WTC11 (cell line): ENCODE data around the gene CENPN. TPM values are rescaled to one million over a fixed set of nuclear protein-coding genes. Genes with fewer than 3 reads are reported as not detected.
A peak's percentile ranks its signal among the peaks of the same experiment; 100 is the strongest.

Source experiments
- ATAC-seq: fragments of 200-7000 bp; cut with Tn5 transposase; 2 replicates; pipeline ENCODE4 v1.10.0; 2021; ENCODE audit warnings: mild to moderate bottlenecking, moderate library complexity
- CTCF ChIA-PET: fragments of 300-600 bp; sonication (Branson Sonifier 250); formaldehyde crosslinking; loops from one replicate; lab custom pipeline; 2021; ENCODE audit warnings: antibody characterized with exemption; lab: Charles Lee
- POLR2A ChIA-PET: fragments of 350-600 bp; sonication (Branson Sonifier 250); formaldehyde crosslinking; loops from one replicate; lab custom pipeline; 2021; ENCODE audit warnings: antibody characterized with exemption; lab: Charles Lee
- DNase-seq: peaks from one replicate; pipeline ENCODE4 v3.0.0; 2021; ENCODE audit warnings: low spot score
- H3K27ac Mint-ChIP-seq: 2 replicates; pipeline ENCODE4 v1.8.0; 2021; ENCODE audit warnings: mixed read lengths
- H3K27me3 Mint-ChIP-seq: 2 replicates; pipeline ENCODE4 v1.8.0; 2021; ENCODE audit warnings: low read depth, mild to moderate bottlenecking, moderate library complexity, mixed read lengths
- H3K36me3 Mint-ChIP-seq: 2 replicates; pipeline ENCODE4 v1.8.0; 2021; ENCODE audit warnings: mixed read lengths
- H3K4me1 Mint-ChIP-seq: 2 replicates; pipeline ENCODE4 v1.8.0; 2022; ENCODE audit warnings: mixed read lengths
- H3K4me3 Mint-ChIP-seq: 2 replicates; pipeline ENCODE4 v1.8.0; 2021; ENCODE audit warnings: mild to moderate bottlenecking, moderate library complexity, mixed read lengths
- H3K9me3 Mint-ChIP-seq: 2 replicates; pipeline ENCODE4 v1.8.0; 2021; ENCODE audit warnings: mixed read lengths
- CBFB ChIP-seq: sonication (generic); formaldehyde crosslinking; IDR thresholded peaks from 2 replicates; pipeline ENCODE4 v1.8.1; 2022; ENCODE audit warnings: mild to moderate bottlenecking, low read depth, missing genetic modification reagents
- CREM ChIP-seq: sonication (generic); formaldehyde crosslinking; IDR thresholded peaks from 2 replicates; pipeline ENCODE4 v1.8.1; 2022; ENCODE audit warnings: mild to moderate bottlenecking, missing genetic modification reagents, moderate library complexity
- ESRRA ChIP-seq: sonication (generic); formaldehyde crosslinking; IDR thresholded peaks from 2 replicates; pipeline ENCODE4 v1.8.1; 2022; ENCODE audit warnings: mild to moderate bottlenecking, missing genetic modification reagents, borderline replicate concordance
- ETV6 ChIP-seq: sonication (generic); formaldehyde crosslinking; IDR thresholded peaks from 2 replicates; pipeline ENCODE4 v1.8.1; 2022; ENCODE audit warnings: mild to moderate bottlenecking, missing genetic modification reagents
- FOXJ3 ChIP-seq: sonication (generic); formaldehyde crosslinking; IDR thresholded peaks from 2 replicates; pipeline ENCODE4 v1.9.0; 2021; ENCODE audit warnings: missing genetic modification reagents, mild to moderate bottlenecking, borderline replicate concordance
- JAZF1 ChIP-seq: fragments of 250-450 bp; sonication (Bioruptor Pico); IDR thresholded peaks from 2 replicates; pipeline ENCODE4 v1.9.0; 2021; ENCODE audit warnings: moderate library complexity, mild to moderate bottlenecking, inconsistent platforms
- JUN ChIP-seq: sonication (generic); formaldehyde crosslinking; IDR thresholded peaks from 2 replicates; pipeline ENCODE4 v1.8.0; 2023; ENCODE audit warnings: mild to moderate bottlenecking, missing genetic modification reagents
- MYBL2 ChIP-seq: sonication (generic); formaldehyde crosslinking; IDR thresholded peaks from 2 replicates; pipeline ENCODE4 v1.8.1; 2023; ENCODE audit warnings: mild to moderate bottlenecking, moderate library complexity, missing genetic modification reagents
- NFYB ChIP-seq: sonication (generic); formaldehyde crosslinking; conservative IDR thresholded peaks from 2 replicates; pipeline ENCODE4 v1.8.0; 2022; ENCODE audit warnings: low read depth, missing genetic modification reagents
- NR1H2 ChIP-seq: sonication (generic); formaldehyde crosslinking; IDR thresholded peaks from 2 replicates; pipeline ENCODE4 v1.9.0; 2021; ENCODE audit warnings: mild to moderate bottlenecking, moderate library complexity, missing genetic modification reagents
- RORB ChIP-seq: fragments of 250-450 bp; sonication (Bioruptor Pico); IDR thresholded peaks from 2 replicates; pipeline ENCODE4 v1.9.0; 2021; ENCODE audit warnings: mild to moderate bottlenecking
- SMAD3 ChIP-seq: sonication (generic); formaldehyde crosslinking; IDR thresholded peaks from 2 replicates; pipeline ENCODE4 v1.8.0; 2022; ENCODE audit warnings: missing genetic modification reagents, mild to moderate bottlenecking, borderline replicate concordance
- TCF7 ChIP-seq: sonication (generic); formaldehyde crosslinking; IDR thresholded peaks from 2 replicates; pipeline ENCODE4 v1.8.0; 2022; ENCODE audit warnings: mild to moderate bottlenecking, low read depth, missing genetic modification reagents, moderate library complexity
- TEAD4 ChIP-seq: sonication (generic); formaldehyde crosslinking; IDR thresholded peaks from 2 replicates; pipeline ENCODE4 v1.8.0; 2022; ENCODE audit warnings: mild to moderate bottlenecking, missing genetic modification reagents
- TP53 ChIP-seq: sonication (generic); formaldehyde crosslinking; IDR thresholded peaks from 2 replicates; pipeline ENCODE4 v1.8.1; 2023; ENCODE audit warnings: mild to moderate bottlenecking, missing genetic modification reagents
- ZNF121 ChIP-seq: sonication (generic); formaldehyde crosslinking; IDR thresholded peaks from 2 replicates; pipeline ENCODE4 v1.8.0; 2023; ENCODE audit warnings: missing genetic modification reagents
- ZNF219 ChIP-seq: sonication (generic); formaldehyde crosslinking; IDR thresholded peaks from 2 replicates; pipeline ENCODE4 v1.8.0; 2023; ENCODE audit warnings: missing genetic modification reagents, mild to moderate bottlenecking, borderline replicate concordance
- ZNF263 ChIP-seq: sonication (generic); formaldehyde crosslinking; IDR thresholded peaks from 2 replicates; pipeline ENCODE4 v1.8.1; 2022; ENCODE audit warnings: low read depth, mild to moderate bottlenecking, moderate library complexity, missing genetic modification reagents
- total RNA-seq: library from RNA; stranded (reverse); gene quantifications from 3 replicates; pipeline ENCODE4 v1.2.3, GENCODE V29; 2021
- TF ChIP-seq, protein P1 (sequence below): fragments of 250-450 bp; sonication (Bioruptor Pico); IDR thresholded peaks from 2 replicates; pipeline ENCODE4 v2.1.2; 2022; ENCODE audit warnings: mild to moderate bottlenecking, moderate library complexity
- TF ChIP-seq, protein P2 (sequence below): sonication (generic); formaldehyde crosslinking; IDR thresholded peaks from 2 replicates; pipeline ENCODE4 v1.8.1; 2023; ENCODE audit warnings: mild to moderate bottlenecking, moderate library complexity, missing genetic modification reagents
- TF ChIP-seq, protein P3 (sequence below): sonication (generic); formaldehyde crosslinking; IDR thresholded peaks from 2 replicates; pipeline ENCODE4 v1.8.0; 2022; ENCODE audit warnings: mild to moderate bottlenecking, missing genetic modification reagents
- TF ChIP-seq, protein P4 (sequence below): fragments of 250-450 bp; sonication (Bioruptor Pico); IDR thresholded peaks from 2 replicates; pipeline ENCODE4 v1.9.0; 2021; ENCODE audit warnings: moderate library complexity, mild to moderate bottlenecking, inconsistent platforms, borderline replicate concordance
- TF ChIP-seq, protein P5 (sequence below): fragments of 250-450 bp; sonication (Bioruptor Pico); IDR thresholded peaks from 2 replicates; pipeline ENCODE4 v1.9.0; 2021; ENCODE audit warnings: mild to moderate bottlenecking
- TF ChIP-seq, protein P6 (sequence below): sonication (generic); formaldehyde crosslinking; IDR thresholded peaks from 2 replicates; pipeline ENCODE4 v1.8.0; 2023; ENCODE audit warnings: mild to moderate bottlenecking, missing genetic modification reagents
- TF ChIP-seq, protein P7 (sequence below): sonication (generic); formaldehyde crosslinking; IDR thresholded peaks from 2 replicates; pipeline ENCODE4 v1.8.1; 2023; ENCODE audit warnings: mild to moderate bottlenecking, missing genetic modification reagents, moderate library complexity
- TF ChIP-seq, protein P8 (sequence below): sonication (generic); formaldehyde crosslinking; IDR thresholded peaks from 2 replicates; pipeline ENCODE4 v1.8.1; 2023; ENCODE audit warnings: mild to moderate bottlenecking, missing genetic modification reagents, moderate library complexity

The CENPN gene
- total RNA-seq, 1 experiment from 2014 or later: 47.4 TPM

DNA sequence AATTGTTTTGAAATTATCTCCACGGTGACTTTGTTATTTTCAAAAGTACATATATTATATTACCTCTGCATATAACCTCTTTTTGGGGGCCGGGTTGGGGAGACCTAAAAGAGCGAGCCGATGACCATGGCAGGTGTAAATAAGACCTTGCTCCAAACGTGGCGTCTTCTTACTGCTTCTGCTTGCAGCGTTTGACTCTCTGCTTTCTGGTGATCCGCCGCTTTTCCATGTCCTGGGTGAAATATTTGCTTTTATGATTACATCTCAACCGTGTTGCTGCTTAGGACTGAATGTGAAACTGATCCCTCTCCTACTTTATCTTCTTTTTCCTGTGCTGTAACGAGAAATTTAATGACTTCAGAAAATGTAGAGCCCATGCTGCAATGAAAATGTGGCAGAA is 46.7 kb downstream of the CENPN start (continued):
- TF ChIP-seq, protein P1, sequence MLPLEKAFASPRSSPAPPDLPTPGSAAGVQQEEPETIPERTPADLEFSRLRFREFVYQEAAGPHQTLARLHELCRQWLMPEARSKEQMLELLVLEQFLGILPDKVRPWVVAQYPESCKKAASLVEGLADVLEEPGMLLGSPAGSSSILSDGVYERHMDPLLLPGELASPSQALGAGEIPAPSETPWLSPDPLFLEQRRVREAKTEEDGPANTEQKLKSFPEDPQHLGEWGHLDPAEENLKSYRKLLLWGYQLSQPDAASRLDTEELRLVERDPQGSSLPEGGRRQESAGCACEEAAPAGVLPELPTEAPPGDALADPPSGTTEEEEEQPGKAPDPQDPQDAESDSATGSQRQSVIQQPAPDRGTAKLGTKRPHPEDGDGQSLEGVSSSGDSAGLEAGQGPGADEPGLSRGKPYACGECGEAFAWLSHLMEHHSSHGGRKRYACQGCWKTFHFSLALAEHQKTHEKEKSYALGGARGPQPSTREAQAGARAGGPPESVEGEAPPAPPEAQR: no peak
- no peak for TF ChIP-seq ZNF219 (CRISPR knock-in tag)
- no peak for TF ChIP-seq SMAD3
- TF ChIP-seq, protein P2, sequence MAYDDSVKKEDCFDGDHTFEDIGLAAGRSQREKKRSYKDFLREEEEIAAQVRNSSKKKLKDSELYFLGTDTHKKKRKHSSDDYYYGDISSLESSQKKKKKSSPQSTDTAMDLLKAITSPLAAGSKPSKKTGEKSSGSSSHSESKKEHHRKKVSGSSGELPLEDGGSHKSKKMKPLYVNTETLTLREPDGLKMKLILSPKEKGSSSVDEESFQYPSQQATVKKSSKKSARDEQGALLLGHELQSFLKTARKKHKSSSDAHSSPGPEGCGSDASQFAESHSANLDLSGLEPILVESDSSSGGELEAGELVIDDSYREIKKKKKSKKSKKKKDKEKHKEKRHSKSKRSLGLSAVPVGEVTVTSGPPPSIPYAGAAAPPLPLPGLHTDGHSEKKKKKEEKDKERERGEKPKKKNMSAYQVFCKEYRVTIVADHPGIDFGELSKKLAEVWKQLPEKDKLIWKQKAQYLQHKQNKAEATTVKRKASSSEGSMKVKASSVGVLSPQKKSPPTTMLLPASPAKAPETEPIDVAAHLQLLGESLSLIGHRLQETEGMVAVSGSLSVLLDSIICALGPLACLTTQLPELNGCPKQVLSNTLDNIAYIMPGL: no peak
- TF ChIP-seq NR1H2 (CRISPR knock-in tag): no peak
- TF ChIP-seq TCF7 (CRISPR knock-in tag): no peak
- TF ChIP-seq TEAD4 (CRISPR knock-in tag): no peak
- TF ChIP-seq JAZF1 (CRISPR knock-in tag): no peak
- no peak for TF ChIP-seq NFYB (CRISPR knock-in tag)
- no peak for TF ChIP-seq CBFB (CRISPR knock-in tag)
- TF ChIP-seq ETV6 (CRISPR knock-in tag): no peak
- TF ChIP-seq, protein P3, sequence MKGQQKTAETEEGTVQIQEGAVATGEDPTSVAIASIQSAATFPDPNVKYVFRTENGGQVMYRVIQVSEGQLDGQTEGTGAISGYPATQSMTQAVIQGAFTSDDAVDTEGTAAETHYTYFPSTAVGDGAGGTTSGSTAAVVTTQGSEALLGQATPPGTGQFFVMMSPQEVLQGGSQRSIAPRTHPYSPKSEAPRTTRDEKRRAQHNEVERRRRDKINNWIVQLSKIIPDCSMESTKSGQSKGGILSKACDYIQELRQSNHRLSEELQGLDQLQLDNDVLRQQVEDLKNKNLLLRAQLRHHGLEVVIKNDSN: no peak
- TF ChIP-seq, all 79 proteins: peak for 0

DNA sequence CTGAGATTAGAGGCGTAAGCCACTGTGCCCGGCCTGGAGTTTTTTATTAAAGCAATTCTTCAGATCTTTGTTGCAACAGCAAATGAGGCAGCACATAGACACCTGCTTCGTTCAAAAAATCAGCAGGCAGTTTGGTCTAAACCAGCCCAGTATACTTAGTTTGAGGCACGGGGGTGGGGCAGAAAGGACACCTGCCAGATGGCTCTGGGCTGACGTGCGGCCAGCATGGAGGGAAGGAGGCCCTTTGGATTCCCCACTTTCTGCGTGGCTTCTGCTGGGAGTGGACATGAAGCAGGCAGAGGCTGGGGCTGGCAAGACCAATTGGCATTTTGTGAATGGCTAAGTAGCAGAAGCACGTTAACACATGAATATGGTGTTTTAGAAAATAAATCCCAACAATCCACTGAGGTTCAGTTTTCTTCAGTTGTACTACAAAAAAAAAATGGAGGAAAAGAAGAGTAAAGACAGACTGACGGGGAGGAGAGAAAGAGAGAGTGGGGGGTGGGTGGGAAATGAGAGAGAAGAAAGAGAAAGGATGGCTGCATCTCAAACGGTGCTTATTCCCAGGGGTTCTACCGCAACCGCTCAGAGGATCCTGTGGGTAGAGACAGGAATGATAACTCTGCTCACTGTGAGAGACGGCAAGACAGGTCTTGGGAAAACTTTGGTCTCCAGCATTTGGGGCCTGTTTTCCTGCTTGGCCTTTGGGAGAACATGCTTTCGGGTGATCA is 53.7 kb downstream of the CENPN start:
- Mint-ChIP-seq H3K27me3 (no peaks in the 10 kb centered on the region), H3K36me3 (no peaks in the 10 kb centered on the region), H3K4me1 (peaks cover 14% of the 10 kb centered on the region), H3K27ac (peak overlapping the region; percentile 21; the same call in 1 of the 2 replicates), H3K9me3 (no peaks in the 10 kb centered on the region), H3K4me3 (no peak overlapping the region)
- ATAC-seq: peak; percentile 57
- DNase-seq: no peak
- CTCF ChIA-PET: interaction anchor here (1.7 kb wide), 1 partner anchor 25 kb away, joined by 5 read pairs; the partner anchor contains the start of gene ATMIN
- POLR2A ChIA-PET: no interaction called here
- TF ChIP-seq CREM (CRISPR knock-in tag): no peak
- TF ChIP-seq ZNF121 (CRISPR knock-in tag): no peak
- TF ChIP-seq TP53 (CRISPR knock-in tag): no peak
- TF ChIP-seq, protein P4, sequence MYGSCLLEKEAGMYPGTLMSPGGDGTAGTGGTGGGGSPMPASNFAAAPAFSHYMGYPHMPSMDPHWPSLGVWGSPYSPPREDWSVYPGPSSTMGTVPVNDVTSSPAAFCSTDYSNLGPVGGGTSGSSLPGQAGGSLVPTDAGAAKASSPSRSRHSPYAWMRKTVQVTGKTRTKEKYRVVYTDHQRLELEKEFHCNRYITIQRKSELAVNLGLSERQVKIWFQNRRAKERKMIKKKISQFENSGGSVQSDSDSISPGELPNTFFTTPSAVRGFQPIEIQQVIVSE (CRISPR knock-in tag): no peak
- TF ChIP-seq, protein P5, sequence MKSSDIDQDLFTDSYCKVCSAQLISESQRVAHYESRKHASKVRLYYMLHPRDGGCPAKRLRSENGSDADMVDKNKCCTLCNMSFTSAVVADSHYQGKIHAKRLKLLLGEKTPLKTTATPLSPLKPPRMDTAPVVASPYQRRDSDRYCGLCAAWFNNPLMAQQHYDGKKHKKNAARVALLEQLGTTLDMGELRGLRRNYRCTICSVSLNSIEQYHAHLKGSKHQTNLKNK (CRISPR knock-in tag): no peak
- TF ChIP-seq CBFB (CRISPR knock-in tag): no peak
- no peak for TF ChIP-seq MYBL2 (CRISPR knock-in tag)
- TF ChIP-seq RORB (CRISPR knock-in tag): no peak
- no peak for TF ChIP-seq ESRRA (CRISPR knock-in tag)
- TF ChIP-seq, protein P6, sequence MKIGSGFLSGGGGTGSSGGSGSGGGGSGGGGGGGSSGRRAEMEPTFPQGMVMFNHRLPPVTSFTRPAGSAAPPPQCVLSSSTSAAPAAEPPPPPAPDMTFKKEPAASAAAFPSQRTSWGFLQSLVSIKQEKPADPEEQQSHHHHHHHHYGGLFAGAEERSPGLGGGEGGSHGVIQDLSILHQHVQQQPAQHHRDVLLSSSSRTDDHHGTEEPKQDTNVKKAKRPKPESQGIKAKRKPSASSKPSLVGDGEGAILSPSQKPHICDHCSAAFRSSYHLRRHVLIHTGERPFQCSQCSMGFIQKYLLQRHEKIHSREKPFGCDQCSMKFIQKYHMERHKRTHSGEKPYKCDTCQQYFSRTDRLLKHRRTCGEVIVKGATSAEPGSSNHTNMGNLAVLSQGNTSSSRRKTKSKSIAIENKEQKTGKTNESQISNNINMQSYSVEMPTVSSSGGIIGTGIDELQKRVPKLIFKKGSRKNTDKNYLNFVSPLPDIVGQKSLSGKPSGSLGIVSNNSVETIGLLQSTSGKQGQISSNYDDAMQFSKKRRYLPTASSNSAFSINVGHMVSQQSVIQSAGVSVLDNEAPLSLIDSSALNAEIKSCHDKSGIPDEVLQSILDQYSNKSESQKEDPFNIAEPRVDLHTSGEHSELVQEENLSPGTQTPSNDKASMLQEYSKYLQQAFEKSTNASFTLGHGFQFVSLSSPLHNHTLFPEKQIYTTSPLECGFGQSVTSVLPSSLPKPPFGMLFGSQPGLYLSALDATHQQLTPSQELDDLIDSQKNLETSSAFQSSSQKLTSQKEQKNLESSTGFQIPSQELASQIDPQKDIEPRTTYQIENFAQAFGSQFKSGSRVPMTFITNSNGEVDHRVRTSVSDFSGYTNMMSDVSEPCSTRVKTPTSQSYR (CRISPR knock-in tag): no peak
- no peak for TF ChIP-seq ZNF263 (CRISPR knock-in tag)
- no peak for TF ChIP-seq JUN (CRISPR knock-in tag)
- TF ChIP-seq, protein P7, sequence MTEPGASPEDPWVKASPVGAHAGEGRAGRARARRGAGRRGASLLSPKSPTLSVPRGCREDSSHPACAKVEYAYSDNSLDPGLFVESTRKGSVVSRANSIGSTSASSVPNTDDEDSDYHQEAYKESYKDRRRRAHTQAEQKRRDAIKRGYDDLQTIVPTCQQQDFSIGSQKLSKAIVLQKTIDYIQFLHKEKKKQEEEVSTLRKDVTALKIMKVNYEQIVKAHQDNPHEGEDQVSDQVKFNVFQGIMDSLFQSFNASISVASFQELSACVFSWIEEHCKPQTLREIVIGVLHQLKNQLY: no peak
- TF ChIP-seq, protein P8, sequence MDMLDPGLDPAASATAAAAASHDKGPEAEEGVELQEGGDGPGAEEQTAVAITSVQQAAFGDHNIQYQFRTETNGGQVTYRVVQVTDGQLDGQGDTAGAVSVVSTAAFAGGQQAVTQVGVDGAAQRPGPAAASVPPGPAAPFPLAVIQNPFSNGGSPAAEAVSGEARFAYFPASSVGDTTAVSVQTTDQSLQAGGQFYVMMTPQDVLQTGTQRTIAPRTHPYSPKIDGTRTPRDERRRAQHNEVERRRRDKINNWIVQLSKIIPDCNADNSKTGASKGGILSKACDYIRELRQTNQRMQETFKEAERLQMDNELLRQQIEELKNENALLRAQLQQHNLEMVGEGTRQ: no peak
- no peak for TF ChIP-seq FOXJ3 (CRISPR knock-in tag)
